Peyer's patch (tissue), 4 donors: ENCODE measurements around the gene PLEKHG4. TPM values are rescaled to one million over a fixed set of nuclear protein-coding genes. Genes with fewer than 3 reads are reported as not detected.

Source experiments
- DNase-seq, 3 donors: peaks; one replicate each; pipeline ENCODE4 v3.0.0-alpha.2; 2017 to 2019
- H3K27ac ChIP-seq, 4 donors: fragments of 200-600 bp; sonication (generic); one replicate each; pipeline ENCODE4 v1.5.1; 2016 to 2019
- H3K27me3 ChIP-seq, 2 donors: fragments of 200-600 bp; sonication (generic); one replicate each; pipeline ENCODE4 v1.5.1; 2019
- H3K36me3 ChIP-seq, 3 donors: fragments of 200-600 bp; sonication (generic); one replicate each; pipeline ENCODE4 v1.5.1; 2016 to 2019
- H3K4me1 ChIP-seq, 4 donors: fragments of 200-600 bp; sonication (generic); one replicate each; pipeline ENCODE4 v1.5.1; 2016 to 2019
- H3K4me3 ChIP-seq, 4 donors: fragments of 200-600 bp; sonication (generic); 1 replicate in 3 of 4; 2 replicates in 1 of 4; pipeline ENCODE4 v1.5.1; 2016 to 2019; ENCODE audit warnings: mild to moderate bottlenecking in 1 of 4
- H3K9me3 ChIP-seq, 4 donors: fragments of 200-600 bp; sonication (generic); one replicate each; pipeline ENCODE4 v1.5.1; 2016 to 2019; ENCODE audit warnings: mild to moderate bottlenecking in 1 of 4
- CTCF ChIP-seq, 6 experiments: fragments of 450-650 bp in 4 of 6; fragments of 200-600 bp in 2 of 6; sonication (generic) in 1 of 6; IDR thresholded peaks; one replicate each; pipeline ENCODE4 v1.5.1; 2017 to 2019; ENCODE audit warnings: antibody characterized with exemption in 6 of 6, mild to moderate bottlenecking in 3 of 6, moderate library complexity in 1 of 6
- POLR2A ChIP-seq, 2 donors: fragments of 450-650 bp; IDR thresholded peaks; one replicate each; pipeline ENCODE4 v1.5.1; 2017; ENCODE audit warnings: antibody characterized with exemption in 2 of 2, mild to moderate bottlenecking in 2 of 2, moderate library complexity in 2 of 2
- total RNA-seq, 4 donors: library from RNA; depleted of rRNA; stranded (reverse); fragments of >200 nt; gene quantifications; one replicate each; pipeline ENCODE4 v1.1.0, GENCODE V29; 2016

PLEKHG4 gene
- total RNA-seq, 4 donors from 2014 or later, result 12.3 to 16.5 (median 14.0) TPM

- Histone ChIP-seq H3K27ac (peak overlapping the region in 2 of 4 donors; percentile 52 to 70), H3K27me3 (no peaks in the 10 kb centered on the region), H3K4me1 (peaks cover 0 to 27% (median 7%) of the 10 kb centered on the region in 4 donors), H3K9me3 (no peaks in the 10 kb centered on the region), H3K4me3 (no peak overlapping the region), H3K36me3 (no peaks in the 10 kb centered on the region)
- no peak for DNase-seq
- no peak for TF ChIP-seq CTCF (IDR thresholded peaks at IDR 0.05)
Observed at GRCh38 chr16:67277294-67277998, 1.9 kb upstream of the PLEKHG4 start.

GRCh38 chr16:67277999-67278772 is 1.1 kb upstream of the PLEKHG4 start:
- peak overlapping the region; percentile 33 to 75 (median 61) for H3K27ac ChIP-seq

GRCh38 chr16:67278773-67279295 is 498 bp upstream of the PLEKHG4 start:
- DNase-seq, result peak in 2 of 3 donors; percentile 39 to 61
- peak overlapping the region; percentile 65 to 95 (median 85) for H3K4me3 ChIP-seq

More at GRCh38 chr16:67277999-67278772, 1.1 kb upstream of the PLEKHG4 start:
- DNase-seq, result no peak
- H3K4me1 ChIP-seq, result peaks cover 0 to 27% (median 7%) of the 10 kb centered on the region in 4 donors
- TF ChIP-seq POLR2A (IDR thresholded peaks at IDR 0.05), result no peak
- no peak for TF ChIP-seq CTCF (IDR thresholded peaks at IDR 0.05)
- peak overlapping the region; percentile 65 to 95 (median 85) for H3K4me3 ChIP-seq
- no peaks in the 10 kb centered on the region for H3K9me3 ChIP-seq
- no peaks in the 10 kb centered on the region for H3K27me3 ChIP-seq
- H3K36me3 ChIP-seq, result no peaks in the 10 kb centered on the region

GRCh38 chr16:67280090-67281015 is 1.0 kb downstream of the PLEKHG4 start:
- Histone ChIP-seq H3K27me3 (no peaks in the 10 kb centered on the region), H3K36me3 (no peaks in the 10 kb centered on the region), H3K4me1 (peaks cover 0 to 27% (median 7%) of the 10 kb centered on the region in 4 donors), H3K9me3 (no peaks in the 10 kb centered on the region), H3K4me3 (peak overlapping the region in 1 of 4 donors; percentile 95), H3K27ac (no peak overlapping the region)
- TF ChIP-seq POLR2A (IDR thresholded peaks at IDR 0.05), result no peak
- TF ChIP-seq CTCF (IDR thresholded peaks at IDR 0.05), result no peak
- no peak for DNase-seq

More at GRCh38 chr16:67278773-67279295, 498 bp upstream of the PLEKHG4 start:
- Histone ChIP-seq H3K27me3 (no peaks in the 10 kb centered on the region), H3K4me1 (peaks cover 0 to 27% (median 7%) of the 10 kb centered on the region in 4 donors), H3K27ac (peak overlapping the region; percentile 33 to 75 (median 61)), H3K36me3 (no peaks in the 10 kb centered on the region), H3K9me3 (no peaks in the 10 kb centered on the region)
- no peak for TF ChIP-seq POLR2A (IDR thresholded peaks at IDR 0.05)
- TF ChIP-seq CTCF (IDR thresholded peaks at IDR 0.05), result peak in 4 of 6 experiments; percentile 13 to 30 (median 21)
